Sigmoid colon (tissue), 3 donors: ENCODE data around the gene ERVK3-1.

Source experiments
- CTCF ChIP-seq, 4 experiments: fragments of 450-650 bp in 3 of 4; fragments of 200-600 bp in 1 of 4; IDR thresholded peaks; one replicate each; pipeline ENCODE4 v1.5.1; 2016 to 2019; ENCODE audit warnings: antibody characterized with exemption in 4 of 4, mild to moderate bottlenecking in 3 of 4, moderate library complexity in 2 of 4
- POLR2A ChIP-seq, 2 donors: fragments of 450-650 bp; IDR thresholded peaks; one replicate each; pipeline ENCODE4 v1.6.1; 2016; ENCODE audit warnings: antibody characterized with exemption in 2 of 2, mild to moderate bottlenecking in 2 of 2, moderate library complexity in 2 of 2

GRCh38 chr19:58328999-58329398, 23.8 kb downstream of the ERVK3-1 start:
- TF ChIP-seq POLR2A (IDR thresholded peaks at IDR 0.05) = no peak
- TF ChIP-seq CTCF (IDR thresholded peaks at IDR 0.05) = no peak
